ENCODE results near the gene CNTNAP4.

DNA sequence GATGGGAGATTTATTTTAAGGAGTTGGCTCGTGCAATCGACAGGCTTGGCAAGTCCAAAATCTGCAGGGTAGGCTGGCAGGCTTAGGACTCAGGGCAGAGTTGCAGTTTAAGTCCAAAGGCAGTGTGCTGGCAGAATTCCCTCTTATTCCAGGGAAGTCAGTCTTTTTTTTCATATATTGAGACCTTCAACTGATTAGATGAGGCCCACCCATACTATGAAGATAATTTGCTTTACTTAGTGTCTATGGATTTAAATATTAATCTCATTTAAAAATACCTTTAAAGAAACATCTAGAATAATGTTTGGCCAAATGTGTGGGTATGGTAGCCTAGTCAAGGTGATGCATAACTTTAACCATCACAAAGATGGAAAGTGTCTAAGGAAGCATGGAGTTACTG, 99.8 kb downstream of the CNTNAP4 start:
- TF ChIP-seq, protein P1, sequence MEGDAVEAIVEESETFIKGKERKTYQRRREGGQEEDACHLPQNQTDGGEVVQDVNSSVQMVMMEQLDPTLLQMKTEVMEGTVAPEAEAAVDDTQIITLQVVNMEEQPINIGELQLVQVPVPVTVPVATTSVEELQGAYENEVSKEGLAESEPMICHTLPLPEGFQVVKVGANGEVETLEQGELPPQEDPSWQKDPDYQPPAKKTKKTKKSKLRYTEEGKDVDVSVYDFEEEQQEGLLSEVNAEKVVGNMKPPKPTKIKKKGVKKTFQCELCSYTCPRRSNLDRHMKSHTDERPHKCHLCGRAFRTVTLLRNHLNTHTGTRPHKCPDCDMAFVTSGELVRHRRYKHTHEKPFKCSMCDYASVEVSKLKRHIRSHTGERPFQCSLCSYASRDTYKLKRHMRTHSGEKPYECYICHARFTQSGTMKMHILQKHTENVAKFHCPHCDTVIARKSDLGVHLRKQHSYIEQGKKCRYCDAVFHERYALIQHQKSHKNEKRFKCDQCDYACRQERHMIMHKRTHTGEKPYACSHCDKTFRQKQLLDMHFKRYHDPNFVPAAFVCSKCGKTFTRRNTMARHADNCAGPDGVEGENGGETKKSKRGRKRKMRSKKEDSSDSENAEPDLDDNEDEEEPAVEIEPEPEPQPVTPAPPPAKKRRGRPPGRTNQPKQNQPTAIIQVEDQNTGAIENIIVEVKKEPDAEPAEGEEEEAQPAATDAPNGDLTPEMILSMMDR (IDR thresholded peaks at IDR 0.05; ENCODE audit: borderline replicate concordance, extremely low read depth, low read length, poor library complexity, severe bottlenecking), result no peak
- no peak for TF ChIP-seq EZH2 (IDR thresholded peaks at IDR 0.05; ENCODE audit: borderline replicate concordance, low read depth, low read length, severe bottlenecking)

Data from DND-41 (cell line).